Thoracic aorta (tissue), 2 donors: ENCODE data around the gene EIF4G1. TPM values are rescaled to one million over a fixed set of nuclear protein-coding genes. Genes with fewer than 3 reads are reported as not detected.

Experiments used
- ATAC-seq: fragments of 150-250 bp; one replicate; pipeline ENCODE4 v1.8.0; 2017; ENCODE audit warnings: low read depth; ENCODE audit not compliant: insufficient number of reproducible peaks, low FRiP score
- DNase-seq: peaks from one replicate; pipeline ENCODE4 v3.0.0-alpha.2; 2020; ENCODE audit warnings: low spot score
- H3K27ac ChIP-seq, 2 donors: fragments of 200-600 bp; sonication (generic); 1 replicate in 1 of 2; 2 replicates in 1 of 2; pipeline ENCODE4 v1.5.1; 2016; ENCODE audit warnings: mild to moderate bottlenecking in 2 of 2, moderate library complexity in 2 of 2
- H3K27me3 ChIP-seq: fragments of 200-600 bp; sonication (generic); replicated peaks from 2 replicates; pipeline ENCODE4 v1.6.0; 2016; ENCODE audit warnings: mild to moderate bottlenecking; ENCODE audit not compliant: insufficient read depth
- H3K36me3 ChIP-seq: fragments of 200-600 bp; sonication (generic); one replicate; pipeline ENCODE4 v1.5.1; 2016
- H3K4me1 ChIP-seq, 2 donors: fragments of 200-600 bp; sonication (generic); 1 replicate in 1 of 2; 2 replicates in 1 of 2; pipeline versions ENCODE4 v1.5.1 to v1.6.0; 2016; ENCODE audit warnings: low read depth in 2 of 2, mild to moderate bottlenecking in 1 of 2; ENCODE audit not compliant: control insufficient read depth in 1 of 2
- H3K4me3 ChIP-seq: fragments of 200-600 bp; sonication (generic); 2 replicates; pipeline ENCODE4 v1.5.1; 2016; ENCODE audit warnings: mild to moderate bottlenecking
- H3K9me3 ChIP-seq: fragments of 200-600 bp; sonication (generic); 2 replicates; pipeline ENCODE4 v1.5.1; 2016
- CTCF ChIP-seq: fragments of 200-600 bp; sonication (generic); IDR thresholded peaks from one replicate; pipeline ENCODE4 v1.5.1; 2019; ENCODE audit warnings: antibody characterized with exemption
- total RNA-seq, 2 donors: library from RNA; depleted of rRNA; stranded (reverse); fragments of >200 nt; gene quantifications; one replicate each; pipeline versions ENCODE4 v1.1.0 to v1.2.3, GENCODE V29; 2016

Gene EIF4G1
- total RNA-seq, 2 donors from 2014 or later, result 254 to 334 TPM

GRCh38 chr3:184380627-184381260 is 66.3 kb downstream of the EIF4G1 start:
- Histone ChIP-seq H3K27ac (no peak overlapping the region), H3K36me3 (no peaks in the 10 kb centered on the region), H3K4me1 (peaks cover 4 to 13% of the 10 kb centered on the region in 2 donors), H3K27me3 (no peaks in the 10 kb centered on the region), H3K4me3 (peak overlapping the region; percentile 77), H3K9me3 (no peaks in the 10 kb centered on the region)
- DNase-seq (no peak), ATAC-seq (no peak)
- TF ChIP-seq CTCF, result no peak

- no peaks in the 10 kb centered on the region for H3K9me3 ChIP-seq
- no peak overlapping the region for H3K27ac ChIP-seq
- H3K4me1 ChIP-seq, result peaks cover 4 to 13% of the 10 kb centered on the region in 2 donors
- no peaks in the 10 kb centered on the region for H3K36me3 ChIP-seq
- H3K4me3 ChIP-seq, result peak overlapping the region; percentile 77
- ATAC-seq (no peak), DNase-seq (no peak)
- TF ChIP-seq CTCF, result no peak
- no peaks in the 10 kb centered on the region for H3K27me3 ChIP-seq
Observed at GRCh38 chr3:184381261-184382224, 67.1 kb downstream of the EIF4G1 start.

GRCh38 chr3:184382326-184383032 is 68.1 kb downstream of the EIF4G1 start:
- no peak for DNase-seq

GRCh38 chr3:184383033-184383740 is 68.8 kb downstream of the EIF4G1 start:
- DNase-seq (no peak), ATAC-seq (no peak)
- Histone ChIP-seq H3K36me3 (no peaks in the 10 kb centered on the region), H3K27me3 (no peaks in the 10 kb centered on the region), H3K27ac (no peak overlapping the region), H3K9me3 (no peaks in the 10 kb centered on the region), H3K4me1 (peaks cover 4 to 13% of the 10 kb centered on the region in 2 donors), H3K4me3 (no peak overlapping the region)
- no peak for TF ChIP-seq CTCF

More at GRCh38 chr3:184382326-184383032, 68.1 kb downstream of the EIF4G1 start:
- H3K27ac ChIP-seq, result no peak overlapping the region
- H3K4me3 ChIP-seq, result no peak overlapping the region
- peaks cover 4 to 13% of the 10 kb centered on the region in 2 donors for H3K4me1 ChIP-seq
- no peak for TF ChIP-seq CTCF
- ATAC-seq, result no peak
- H3K9me3 ChIP-seq, result no peaks in the 10 kb centered on the region
- H3K36me3 ChIP-seq, result no peaks in the 10 kb centered on the region
- H3K27me3 ChIP-seq, result no peaks in the 10 kb centered on the region
